GM19025 (cell line): ENCODE results near the gene C1QTNF3.
A peak's percentile ranks its signal among the peaks of the same experiment; 100 is the strongest.
"Not testable (repeated sequence)": the region's sequence is repeated elsewhere in the genome, so short reads cannot be mapped to it uniquely, and the experiment has no call there.

ENCODE experiments used
- ATAC-seq: cut with Tn5 transposase; IDR thresholded peaks from one replicate; pipeline ENCODE4 v1.9.1; 2021; ENCODE audit warnings: mild to moderate bottlenecking, low read depth, moderate library complexity; ENCODE audit not compliant: unreplicated experiment

Gene C1QTNF3

GRCh38 chr5:34053133-34053532 lies 10.1 kb upstream of the C1QTNF3 start:
- no peak for ATAC-seq

- ATAC-seq, result no peak
Observed at GRCh38 chr5:34051374-34051980, 8.5 kb upstream of the C1QTNF3 start.

- no peak for ATAC-seq
Observed at GRCh38 chr5:34047774-34048572, 5.0 kb upstream of the C1QTNF3 start.

GRCh38 chr5:34047143-34047542 lies 4.1 kb upstream of the C1QTNF3 start:
- ATAC-seq, result no peak

GRCh38 chr5:34045996-34046395 lies 3.0 kb upstream of the C1QTNF3 start:
- no peak for ATAC-seq

GRCh38 chr5:34045023-34045422 lies 2.0 kb upstream of the C1QTNF3 start:
- ATAC-seq, result no peak

- ATAC-seq, result no peak
Observed at GRCh38 chr5:34042321-34042720, 692 bp downstream of the C1QTNF3 start.

- ATAC-seq, result peak; percentile 57
Observed at GRCh38 chr5:34041247-34041972, 1.6 kb downstream of the C1QTNF3 start.

GRCh38 chr5:34040472-34040871 lies 2.5 kb downstream of the C1QTNF3 start:
- ATAC-seq, result no peak

GRCh38 chr5:34039398-34040157 lies 3.4 kb downstream of the C1QTNF3 start:
- no peak for ATAC-seq

- ATAC-seq, result no peak
Observed at GRCh38 chr5:34038838-34039237, 4.2 kb downstream of the C1QTNF3 start.

GRCh38 chr5:34038390-34038789 lies 4.6 kb downstream of the C1QTNF3 start:
- ATAC-seq, result no peak

- ATAC-seq, result no peak
Observed at GRCh38 chr5:34037726-34038125, 5.3 kb downstream of the C1QTNF3 start.

GRCh38 chr5:34035756-34036155 lies 7.3 kb downstream of the C1QTNF3 start:
- no peak for ATAC-seq

GRCh38 chr5:34034534-34035327 lies 8.3 kb downstream of the C1QTNF3 start:
- peak; percentile 92 for ATAC-seq

GRCh38 chr5:34031966-34032365 lies 11.0 kb downstream of the C1QTNF3 start:
- ATAC-seq, result no peak

- no peak for ATAC-seq
Observed at GRCh38 chr5:34031117-34031516, 11.9 kb downstream of the C1QTNF3 start.

GRCh38 chr5:34030585-34030984 lies 12.4 kb downstream of the C1QTNF3 start:
- ATAC-seq, result not testable (repeated sequence)

GRCh38 chr5:34030048-34030447 lies 13.0 kb downstream of the C1QTNF3 start:
- no peak for ATAC-seq

- ATAC-seq, result no peak
Observed at GRCh38 chr5:34028349-34028748, 14.7 kb downstream of the C1QTNF3 start.
